ENCODE results near the gene E2F4.

DNA sequence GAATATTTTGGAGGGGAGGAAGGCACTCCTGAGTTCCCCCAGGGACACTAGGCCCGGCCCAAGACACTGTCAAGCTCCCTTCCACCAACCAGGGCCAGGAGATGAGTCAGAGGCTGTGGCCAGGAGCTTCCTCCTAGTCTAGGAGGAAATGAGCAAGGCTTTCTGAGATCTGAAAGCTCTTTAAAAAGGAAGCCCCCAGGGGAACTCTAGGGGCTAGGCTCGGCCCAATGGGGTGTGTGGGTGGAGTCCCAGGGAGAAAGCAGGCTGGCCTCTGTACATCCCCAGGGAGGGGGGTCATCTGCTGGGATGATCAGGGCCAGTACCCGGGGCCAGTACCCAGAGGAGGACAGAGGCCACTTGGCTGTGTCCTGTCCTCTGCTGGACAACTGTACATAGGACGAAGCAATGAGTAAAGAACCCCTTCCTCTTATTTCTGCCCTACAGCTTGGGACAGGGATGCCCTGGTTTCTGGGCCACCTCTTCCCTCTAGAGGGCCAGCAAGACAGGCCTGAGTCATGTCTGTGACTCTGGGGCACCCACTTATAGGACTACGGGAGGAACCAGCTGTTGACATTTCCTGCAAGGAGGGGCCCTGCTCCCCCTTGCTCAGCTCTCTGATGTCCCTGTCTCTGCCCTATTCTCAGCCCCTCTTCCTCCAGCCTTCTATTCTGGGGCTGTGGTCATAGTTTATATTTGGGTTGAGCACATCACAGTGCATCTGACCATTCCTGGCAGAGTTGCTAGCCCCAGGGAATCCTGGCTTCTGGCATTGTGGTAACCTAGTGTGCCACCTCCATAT is 52.6 kb downstream of the E2F4 start:
- TF ChIP-seq YY1 (IDR thresholded peaks at IDR 0.05; ENCODE audit: low read depth, low read length) (no peak), CTCF (IDR thresholded peaks at IDR 0.05; ENCODE audit: control extremely low read depth in 1 of 3, insufficient read depth in 1 of 3, low read depth in 1 of 3, low read length in 3 of 3) (no peak), EZH2 (IDR thresholded peaks at IDR 0.05; ENCODE audit: low read depth, low read length, severe bottlenecking) (no peak), CEBPB (IDR thresholded peaks at IDR 0.05; ENCODE audit: low read depth, low read length) (no peak)
